GM18909 (cell line): Measurements from ENCODE around the gene PSG5.
"Not testable (repeated sequence)": the region's sequence is repeated elsewhere in the genome, so short reads cannot be mapped to it uniquely, and the experiment has no call there.

ENCODE experiments used
- ATAC-seq: cut with Tn5 transposase; IDR thresholded peaks from one replicate; pipeline ENCODE4 v1.9.1; 2021; ENCODE audit warnings: mild to moderate bottlenecking; ENCODE audit not compliant: unreplicated experiment, poor library complexity

The PSG5 gene

GRCh38 chr19:43186311-43186935 is at the start of gene PSG5:
TSS of gene PSG5 (minus strand) at chr19:43186536. CDS start at chr19:43186405, 131 bp downstream.
- ATAC-seq: not testable (repeated sequence)

- ATAC-seq: not testable (repeated sequence)
These were observed 49.4 kb upstream of the PSG5 start for GRCh38 chr19:43235686-43236085.

GRCh38 chr19:43229315-43229714 is 43.0 kb upstream of the PSG5 start:
- ATAC-seq: no peak

GRCh38 chr19:43228730-43229129 is 42.4 kb upstream of the PSG5 start:
- ATAC-seq: not testable (repeated sequence)

GRCh38 chr19:43226986-43227385 is 40.6 kb upstream of the PSG5 start:
- ATAC-seq: not testable (repeated sequence)

GRCh38 chr19:43224855-43225253 is 38.5 kb upstream of the PSG5 start:
- ATAC-seq: no peak

- ATAC-seq: not testable (repeated sequence)
These were observed 38.0 kb upstream of the PSG5 start for GRCh38 chr19:43224201-43224854.

GRCh38 chr19:43221891-43222290 is 35.6 kb upstream of the PSG5 start:
- not testable (repeated sequence) for ATAC-seq

DNA sequence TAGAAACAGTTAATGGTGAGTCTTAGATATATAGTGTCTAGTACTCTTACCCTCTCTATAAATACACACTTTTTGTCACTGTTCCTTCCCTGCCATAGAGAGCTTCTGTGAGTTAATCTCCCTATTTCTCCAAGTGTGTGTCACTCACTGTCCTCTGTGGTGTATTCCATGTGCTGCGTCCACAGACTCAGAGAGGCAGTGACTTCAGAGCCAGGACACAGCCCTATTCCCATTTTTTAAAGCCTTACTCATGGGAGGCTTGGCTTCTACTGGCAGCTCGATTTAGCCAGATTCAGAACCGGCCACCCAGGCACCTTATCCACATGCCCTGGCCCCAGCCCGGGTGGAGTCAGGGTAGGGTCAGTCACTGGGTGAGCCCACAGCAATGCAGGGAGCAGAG is 32.8 kb upstream of the PSG5 start:
- not testable (repeated sequence) for ATAC-seq

GRCh38 chr19:43215881-43216280 is 29.5 kb upstream of the PSG5 start:
- not testable (repeated sequence) for ATAC-seq

DNA sequence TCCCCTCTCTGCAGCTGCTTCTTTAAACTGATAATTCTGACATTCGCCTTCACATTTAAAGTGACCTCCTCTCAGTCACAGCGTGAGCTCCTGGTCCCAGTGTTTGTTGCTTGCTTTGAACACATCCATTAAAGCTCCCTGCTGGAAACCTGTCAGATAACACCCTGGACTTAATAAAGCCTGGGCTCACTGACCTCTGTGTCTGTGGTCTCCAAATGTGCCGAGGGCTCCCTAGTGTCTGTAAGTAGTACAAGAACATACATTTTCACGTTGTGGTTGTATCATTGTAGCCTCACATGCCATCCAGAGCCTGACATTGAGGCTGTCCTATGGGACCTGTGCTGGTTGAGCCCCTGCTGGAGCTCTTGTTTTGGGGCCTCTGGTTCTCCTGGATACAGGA is 21.7 kb upstream of the PSG5 start:
- no peak for ATAC-seq

DNA sequence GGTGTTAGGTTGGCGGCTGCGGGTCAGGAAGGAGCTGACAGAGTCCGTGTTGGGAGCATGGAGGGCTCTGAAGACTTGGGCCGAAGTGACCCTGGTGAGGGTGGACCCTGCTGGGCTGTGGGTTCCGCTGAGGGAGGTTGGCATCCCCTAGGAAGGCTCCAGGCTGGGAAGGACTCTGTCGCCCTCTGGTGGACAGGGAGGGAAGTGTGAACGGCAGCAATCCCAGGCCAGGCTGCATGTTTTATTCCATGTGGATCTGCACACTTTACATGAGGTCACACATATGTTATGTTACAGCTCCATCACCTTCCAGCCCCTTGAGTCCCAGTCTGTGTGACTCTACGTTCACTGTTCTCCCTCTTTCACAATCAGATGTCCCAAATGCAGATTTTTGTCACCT is 20.8 kb upstream of the PSG5 start:
- not testable (repeated sequence) for ATAC-seq

DNA sequence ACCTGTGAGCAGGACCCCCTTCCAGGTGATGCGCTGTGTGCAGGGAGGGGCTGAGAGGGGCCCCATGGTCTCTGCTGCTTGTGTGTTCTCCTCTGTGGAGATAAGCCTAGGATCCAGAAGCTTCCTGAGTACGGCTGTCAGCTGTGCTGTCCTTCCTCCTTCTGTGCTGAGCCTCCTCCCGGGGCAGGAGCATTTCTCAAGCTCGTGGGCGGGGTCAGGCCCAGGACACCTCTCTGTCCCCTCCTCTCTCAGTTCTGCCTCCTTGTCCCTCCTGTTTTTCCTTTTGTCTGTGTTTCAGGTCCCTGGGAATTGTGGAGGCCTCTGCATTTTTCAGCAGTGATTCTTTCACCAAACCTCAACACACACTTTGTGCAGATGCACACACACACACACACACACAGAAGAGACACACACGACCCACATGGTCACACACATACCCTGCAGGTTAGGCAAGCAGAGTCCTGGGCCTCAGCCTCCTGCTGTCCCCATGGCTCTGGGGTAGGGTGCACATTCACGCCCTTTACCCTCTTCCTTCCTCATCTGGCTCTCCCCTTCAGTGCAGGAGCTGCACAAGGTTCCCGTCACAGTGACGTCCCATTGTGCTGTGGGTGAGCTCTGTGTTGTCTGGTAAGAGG is 19.3 kb upstream of the PSG5 start, which contains the start of gene PSG4:
PSG4 (minus strand) TSS at position 168 of the 635 bp plus-strand sequence; CDS start at position 66, 102 bp downstream.
- not testable (repeated sequence) for ATAC-seq

DNA sequence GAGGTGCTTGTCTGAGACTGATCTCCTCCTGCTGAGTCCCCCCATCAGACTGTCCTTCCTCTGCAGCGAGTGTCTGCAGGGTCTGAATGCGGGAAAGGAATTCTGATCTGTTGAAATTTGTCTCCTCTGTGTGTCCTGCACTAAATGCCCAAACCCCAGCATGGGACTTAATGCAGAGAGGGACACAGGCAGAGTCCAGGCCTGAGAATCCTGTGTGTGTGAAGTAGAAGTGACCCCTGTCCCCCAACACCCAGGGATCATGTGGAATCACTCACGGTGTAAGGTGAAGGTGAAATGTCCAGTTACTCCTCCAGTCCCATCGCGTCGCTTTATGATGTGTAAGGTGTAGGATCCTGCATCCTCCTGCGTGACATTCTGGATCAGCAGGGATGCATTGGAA is 17.3 kb upstream of the PSG5 start:
- not testable (repeated sequence) for ATAC-seq

- not testable (repeated sequence) for ATAC-seq
These were observed 15.6 kb upstream of the PSG5 start for GRCh38 chr19:43201891-43202290.

DNA sequence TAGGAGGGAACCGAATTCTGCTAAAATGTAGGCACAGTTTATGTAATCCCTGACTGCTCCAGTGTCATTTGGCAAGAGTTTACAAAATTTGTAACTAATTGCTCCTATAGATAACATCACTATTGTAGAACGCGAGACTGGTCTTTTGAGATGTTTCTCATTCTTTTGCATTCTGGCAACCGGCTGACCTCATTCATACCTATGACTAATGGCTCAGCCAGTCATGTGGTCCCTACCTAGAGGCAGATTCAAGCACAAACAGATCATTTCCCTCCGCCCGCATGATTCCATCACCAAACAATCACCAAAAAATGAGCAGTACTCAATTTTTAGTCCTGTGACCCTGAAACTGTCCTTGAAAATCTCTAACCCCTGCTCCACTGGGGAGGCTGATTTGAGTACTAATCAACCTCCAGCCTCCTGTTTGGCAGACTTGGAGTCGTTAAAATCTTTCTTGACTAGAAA is 15.0 kb upstream of the PSG5 start:
- not testable (repeated sequence) for ATAC-seq

DNA sequence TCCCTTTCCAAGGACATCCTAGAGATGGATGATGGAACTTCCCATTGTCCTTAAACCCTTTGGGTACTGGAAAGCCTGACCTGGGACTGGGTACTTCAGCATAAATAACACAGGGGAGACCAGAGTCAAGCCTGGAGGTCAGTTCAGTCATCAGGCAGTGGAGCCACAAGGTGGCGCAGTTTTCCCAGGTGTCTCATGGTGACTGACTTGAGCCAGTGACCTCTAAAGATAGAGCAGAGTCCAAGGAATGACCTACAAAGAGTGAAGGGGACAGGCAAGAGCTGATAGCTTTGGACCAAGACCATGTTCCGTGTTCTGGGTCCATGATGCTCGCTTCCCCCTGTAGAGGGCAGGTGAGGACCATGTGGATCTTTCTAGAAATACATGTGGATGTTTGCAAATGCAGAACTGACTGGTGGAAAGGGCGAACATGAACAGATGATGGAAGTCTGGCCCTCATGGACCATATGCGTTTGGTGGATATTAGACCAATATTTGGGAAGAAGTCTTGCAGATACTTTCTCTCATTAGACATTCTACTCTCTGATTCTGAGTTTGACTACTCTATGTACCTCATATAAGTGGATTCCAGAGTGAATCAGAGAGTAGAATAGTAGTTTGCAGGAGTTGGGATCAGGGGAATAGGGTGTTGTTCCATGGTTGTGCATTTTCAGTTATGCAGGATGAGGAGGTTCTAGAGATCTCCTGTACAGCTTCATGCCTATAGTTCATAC is 12.5 kb upstream of the PSG5 start:
- not testable (repeated sequence) for ATAC-seq

DNA sequence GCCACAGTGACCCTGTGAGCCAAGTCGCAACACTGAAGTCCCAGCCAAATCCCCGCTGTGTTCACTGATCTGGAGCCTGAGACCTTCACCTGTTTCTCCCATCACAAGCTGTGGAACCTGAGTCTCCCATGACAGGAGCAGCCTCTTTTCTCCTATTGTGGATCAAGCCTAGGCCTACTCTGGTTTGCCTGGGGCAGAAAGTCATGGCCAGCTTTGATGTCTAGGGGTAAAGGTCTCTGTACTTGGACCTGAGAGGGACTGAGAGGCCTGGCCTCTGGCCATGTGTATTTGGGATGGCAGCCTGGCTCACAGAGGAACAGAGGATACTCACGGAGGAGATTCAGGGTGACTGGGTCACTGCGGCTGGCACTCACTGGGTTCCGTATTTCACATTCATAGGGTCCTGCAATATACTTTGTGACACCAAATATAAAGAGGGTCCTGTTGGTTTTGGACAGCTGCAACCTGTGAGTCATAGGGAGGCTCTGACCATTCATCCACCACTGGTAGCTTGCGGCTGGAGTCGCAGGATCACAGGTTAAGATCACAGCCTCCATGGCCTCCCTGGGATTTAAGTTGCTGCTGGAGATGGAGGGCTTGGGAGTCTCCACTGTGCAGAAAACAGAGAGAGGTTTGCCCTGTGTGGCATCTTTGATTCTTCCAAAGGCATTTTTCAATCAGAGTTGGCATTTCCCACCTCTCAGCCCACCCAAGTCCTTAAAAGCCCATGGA is 11.5 kb upstream of the PSG5 start:
- not testable (repeated sequence) for ATAC-seq

DNA sequence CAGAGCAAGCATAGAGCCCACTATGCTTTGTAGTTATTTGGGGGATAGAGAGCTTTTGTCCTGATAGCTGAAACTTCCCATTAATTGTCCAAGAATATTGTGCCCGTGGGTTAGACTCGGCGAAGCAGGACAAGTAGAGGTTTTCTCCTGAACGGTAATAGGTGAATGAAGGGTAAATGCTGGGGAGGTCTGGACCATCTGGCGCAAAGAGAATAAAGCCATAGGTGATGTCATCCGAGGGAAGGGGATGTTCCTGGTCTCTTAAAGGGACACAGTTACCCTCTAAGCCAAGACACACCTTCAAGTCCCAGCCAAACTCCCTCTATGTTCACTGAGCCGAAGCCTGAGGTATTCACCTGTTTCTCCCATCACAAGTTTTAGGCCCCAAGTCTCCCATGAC is 8.1 kb upstream of the PSG5 start:
- ATAC-seq: not testable (repeated sequence)
